Esophagus squamous epithelium (tissue), 5 donors: ENCODE data around the gene PHF21B. TPM values are rescaled to one million over a fixed set of nuclear protein-coding genes. Genes with fewer than 3 reads are reported as not detected.

ENCODE experiments used
- DNase-seq: peaks from one replicate; lab custom pipeline; 2025; lab: John Stamatoyannopoulos, UW
- H3K27ac ChIP-seq, 4 donors: fragments of 200-600 bp; sonication (generic); one replicate each; pipeline ENCODE4 v1.5.1; 2016 to 2019; ENCODE audit warnings: mild to moderate bottlenecking in 1 of 4
- H3K27me3 ChIP-seq, 4 donors: fragments of 200-600 bp; sonication (generic); 1 replicate in 3 of 4; 2 replicates in 1 of 4; pipeline versions ENCODE4 v1.5.1 to v1.6.0; 2017 to 2021; ENCODE audit warnings: antibody characterized with exemption in 1 of 4
- H3K36me3 ChIP-seq, 3 donors: fragments of 200-600 bp; sonication (generic); one replicate each; pipeline ENCODE4 v1.5.1; 2016 to 2019
- H3K4me1 ChIP-seq, 3 donors: fragments of 200-600 bp; sonication (generic); one replicate each; pipeline ENCODE4 v1.5.1; 2017 to 2019
- H3K4me3 ChIP-seq, 4 donors: fragments of 200-600 bp; sonication (generic); 1 replicate in 3 of 4; 2 replicates in 1 of 4; pipeline ENCODE4 v1.5.1; 2016 to 2019; ENCODE audit warnings: mild to moderate bottlenecking in 2 of 4, moderate library complexity in 1 of 4
- H3K9me3 ChIP-seq, 3 donors: fragments of 200-600 bp; sonication (generic); one replicate each; pipeline ENCODE4 v1.5.1; 2016 to 2019
- CTCF ChIP-seq, 6 experiments: fragments of 450-650 bp in 4 of 6; fragments of 200-600 bp in 2 of 6; sonication (generic) in 2 of 6; IDR thresholded peaks; one replicate each; pipeline ENCODE4 v1.5.1; 2016 to 2019; ENCODE audit warnings: antibody characterized with exemption in 6 of 6, mild to moderate bottlenecking in 4 of 6, moderate library complexity in 4 of 6
- POLR2A ChIP-seq, 4 donors: fragments of 450-650 bp; IDR thresholded peaks; one replicate each; pipeline ENCODE4 v1.6.1; 2017; ENCODE audit warnings: antibody characterized with exemption in 4 of 4, mild to moderate bottlenecking in 4 of 4, moderate library complexity in 3 of 4
- WGBS, 2 donors: methylation state at CpG; one replicate each; pipeline ENCODE4 v1.1.5; 2018; 5-methylcytosine and 5-hydroxymethylcytosine counted together
- intact Hi-C: fragments of 100-400 bp; cut with DNase I; formaldehyde crosslinking; loops from one replicate; pipeline ENCODE4 v1.15.0; 2022
- total RNA-seq, 4 donors: library from RNA; depleted of rRNA; stranded (reverse); fragments of >200 nt; gene quantifications; one replicate each; pipeline ENCODE4 v1.1.0, GENCODE V29; 2016
- donor health status: DM: yes; HTN: yes; CAD: no.

PHF21B gene
- total RNA-seq, 4 donors from 2014 or later = 0.04 to 0.19 TPM; not detected in 2

- intact Hi-C loops = no loop called here
Observed at GRCh38 chr22:44998296-44998695, 11.5 kb downstream of the PHF21B start.

GRCh38 chr22:44997060-44997459 is 12.7 kb downstream of the PHF21B start:
- Histone ChIP-seq H3K9me3 (no peaks in the 10 kb centered on the region), H3K27me3 (peaks cover 0 to 27% (median 0%) of the 10 kb centered on the region in 4 donors), H3K4me3 (no peak overlapping the region), H3K4me1 (no peaks in the 10 kb centered on the region), H3K27ac (no peak overlapping the region), H3K36me3 (no peaks in the 10 kb centered on the region)
- no peak for DNase-seq
- no peak for TF ChIP-seq CTCF (IDR thresholded peaks at IDR 0.05)
- no peak for TF ChIP-seq POLR2A (IDR thresholded peaks at IDR 0.05)
- WGBS, 2 donors = 72% methylated on average over 5 of the region's 9 CpGs; no CpG with 5 or more reads in 1 of the 2 donors
- intact Hi-C loops = no loop called here

More at GRCh38 chr22:44998296-44998695, 11.5 kb downstream of the PHF21B start:
- no peaks in the 10 kb centered on the region for H3K9me3 ChIP-seq
- no peak for TF ChIP-seq POLR2A (IDR thresholded peaks at IDR 0.05)
- no peak for TF ChIP-seq CTCF (IDR thresholded peaks at IDR 0.05)
- peaks cover 0 to 39% (median 0%) of the 10 kb centered on the region in 4 donors for H3K27me3 ChIP-seq
- no peak overlapping the region for H3K27ac ChIP-seq
- H3K36me3 ChIP-seq = no peaks in the 10 kb centered on the region
- no peaks in the 10 kb centered on the region for H3K4me1 ChIP-seq
- 77 to 89% methylated on average over 8 to 9 of the region's 11 CpGs for WGBS, 2 donors
- DNase-seq = no peak
- H3K4me3 ChIP-seq = no peak overlapping the region

- H3K27me3 ChIP-seq = peaks cover 0 to 27% (median 0%) of the 10 kb centered on the region in 4 donors
- DNase-seq = no peak
- H3K4me1 ChIP-seq = no peaks in the 10 kb centered on the region
- H3K27ac ChIP-seq = no peak overlapping the region
- no peak overlapping the region for H3K4me3 ChIP-seq
- TF ChIP-seq CTCF (IDR thresholded peaks at IDR 0.05) (no peak), POLR2A (IDR thresholded peaks at IDR 0.05) (no peak)
- H3K36me3 ChIP-seq = no peaks in the 10 kb centered on the region
- intact Hi-C loops = no loop called here
- WGBS, 2 donors = 86 to 87% methylated on average over 14 to 16 of the region's 16 CpGs
- no peaks in the 10 kb centered on the region for H3K9me3 ChIP-seq
Observed at GRCh38 chr22:44996648-44997047, 13.2 kb downstream of the PHF21B start.

- intact Hi-C loops = no loop called here
- no peak for DNase-seq
- peaks cover 0 to 32% (median 0%) of the 10 kb centered on the region in 4 donors for H3K27me3 ChIP-seq
- H3K4me1 ChIP-seq = no peaks in the 10 kb centered on the region
- no peak for TF ChIP-seq CTCF (IDR thresholded peaks at IDR 0.05)
- TF ChIP-seq POLR2A (IDR thresholded peaks at IDR 0.05) = no peak
- H3K36me3 ChIP-seq = no peaks in the 10 kb centered on the region
- no peaks in the 10 kb centered on the region for H3K9me3 ChIP-seq
- H3K27ac ChIP-seq = no peak overlapping the region
- WGBS, 2 donors = 65 to 76% methylated on average over 4 of the region's 9 CpGs
- H3K4me3 ChIP-seq = no peak overlapping the region
Observed at GRCh38 chr22:44996120-44996519, 13.7 kb downstream of the PHF21B start.

- WGBS, 2 donors = 71% methylated on average over 8 to 11 of the region's 14 CpGs
- no peak overlapping the region for H3K27ac ChIP-seq
- H3K9me3 ChIP-seq = no peaks in the 10 kb centered on the region
- no peak for DNase-seq
- no peak overlapping the region for H3K4me3 ChIP-seq
- H3K4me1 ChIP-seq = no peaks in the 10 kb centered on the region
- no peaks in the 10 kb centered on the region for H3K36me3 ChIP-seq
- intact Hi-C loops = no loop called here
- TF ChIP-seq POLR2A (IDR thresholded peaks at IDR 0.05) (no peak), CTCF (IDR thresholded peaks at IDR 0.05) (no peak)
- H3K27me3 ChIP-seq = peaks cover 0 to 32% (median 0%) of the 10 kb centered on the region in 4 donors
Observed at GRCh38 chr22:44995715-44996114, 14.1 kb downstream of the PHF21B start.
